HAP-1 (cell line): ENCODE data around the gene PTCH1.

ENCODE experiments used
- DNase-seq, 2 experiments: peaks; one replicate each; pipeline ENCODE4 v3.0.0-alpha.2; 2016 to 2020; ENCODE audit warnings: low spot score in 2 of 2
- H3K27me3 ChIP-seq: fragments of 250-450 bp; sonication (Bioruptor Pico); 2 replicates; pipeline ENCODE4 v1.5.1; 2020; ENCODE audit warnings: low read depth, mild to moderate bottlenecking, moderate library complexity
- H3K36me3 ChIP-seq: fragments of 250-450 bp; sonication (Bioruptor Pico); replicated peaks from 2 replicates; pipeline ENCODE4 v1.5.1; 2020; ENCODE audit warnings: mild to moderate bottlenecking
- H3K4me1 ChIP-seq: fragments of 250-450 bp; sonication (Bioruptor Pico); 2 replicates; pipeline ENCODE4 v1.5.1; 2020; ENCODE audit warnings: mild to moderate bottlenecking
- H3K4me3 ChIP-seq: fragments of 250-450 bp; sonication (Bioruptor Pico); 2 replicates; pipeline ENCODE4 v1.5.1; 2020; ENCODE audit warnings: mild to moderate bottlenecking, moderate library complexity
- H3K9me3 ChIP-seq: fragments of 250-450 bp; sonication (Bioruptor Pico); 2 replicates; pipeline ENCODE4 v1.5.1; 2020; ENCODE audit warnings: mild to moderate bottlenecking, moderate library complexity
- in situ Hi-C: fragments of 300-500 bp; cut with MboI; formaldehyde crosslinking; loops from 3 replicates; pipeline ENCODE4 v1.14.3; 2020; ENCODE audit warnings: low sequenced_read_pairs, inconsistent platforms, mixed read lengths

PTCH1 gene

GRCh38 chr9:95483431-95483830 lies 33.3 kb downstream of the PTCH1 start:
- Histone ChIP-seq H3K4me3 (no peak overlapping the region), H3K27me3 (no peaks in the 10 kb centered on the region), H3K4me1 (peaks cover 21% of the 10 kb centered on the region), H3K9me3 (no peaks in the 10 kb centered on the region), H3K36me3 (peaks cover 16% of the 10 kb centered on the region)
- in situ Hi-C loops: no loop called here
- no peak for DNase-seq

GRCh38 chr9:95482621-95483020 lies 34.1 kb downstream of the PTCH1 start:
- no peaks in the 10 kb centered on the region for H3K27me3 ChIP-seq
- no peak for DNase-seq
- H3K9me3 ChIP-seq: no peaks in the 10 kb centered on the region
- peaks cover 29% of the 10 kb centered on the region for H3K4me1 ChIP-seq
- H3K36me3 ChIP-seq: peaks cover 24% of the 10 kb centered on the region
- in situ Hi-C loops: no loop called here
- no peak overlapping the region for H3K4me3 ChIP-seq

GRCh38 chr9:95481000-95481399 lies 35.8 kb downstream of the PTCH1 start:
- DNase-seq: no peak
- Histone ChIP-seq H3K27me3 (no peaks in the 10 kb centered on the region), H3K4me3 (no peak overlapping the region), H3K36me3 (peaks cover 37% of the 10 kb centered on the region), H3K4me1 (peaks cover 35% of the 10 kb centered on the region), H3K9me3 (no peaks in the 10 kb centered on the region)
- in situ Hi-C loops: no loop called here

GRCh38 chr9:95480346-95480745 lies 36.4 kb downstream of the PTCH1 start:
- H3K27me3 ChIP-seq: no peaks in the 10 kb centered on the region
- H3K4me1 ChIP-seq: peaks cover 35% of the 10 kb centered on the region
- DNase-seq: no peak
- no peaks in the 10 kb centered on the region for H3K9me3 ChIP-seq
- in situ Hi-C loops: no loop called here
- peaks cover 44% of the 10 kb centered on the region for H3K36me3 ChIP-seq
- no peak overlapping the region for H3K4me3 ChIP-seq

- Histone ChIP-seq H3K4me1 (peaks cover 35% of the 10 kb centered on the region), H3K9me3 (no peaks in the 10 kb centered on the region), H3K27me3 (no peaks in the 10 kb centered on the region), H3K4me3 (no peak overlapping the region), H3K36me3 (peaks cover 54% of the 10 kb centered on the region)
- DNase-seq: no peak
- in situ Hi-C loops: no loop called here
These were observed 37.4 kb downstream of the PTCH1 start for GRCh38 chr9:95479330-95479729.

GRCh38 chr9:95478335-95478734 lies 38.4 kb downstream of the PTCH1 start:
- peak in 1 of 2 experiments; percentile 23 for DNase-seq
- H3K4me1 ChIP-seq: peaks cover 35% of the 10 kb centered on the region
- in situ Hi-C loops: no loop called here
- H3K9me3 ChIP-seq: no peaks in the 10 kb centered on the region
- peaks cover 60% of the 10 kb centered on the region for H3K36me3 ChIP-seq
- no peak overlapping the region for H3K4me3 ChIP-seq
- no peaks in the 10 kb centered on the region for H3K27me3 ChIP-seq

GRCh38 chr9:95477885-95478284 lies 38.9 kb downstream of the PTCH1 start:
- H3K27me3 ChIP-seq: no peaks in the 10 kb centered on the region
- H3K4me3 ChIP-seq: no peak overlapping the region
- peaks cover 64% of the 10 kb centered on the region for H3K36me3 ChIP-seq
- in situ Hi-C loops: no loop called here
- peaks cover 35% of the 10 kb centered on the region for H3K4me1 ChIP-seq
- DNase-seq: no peak
- H3K9me3 ChIP-seq: no peaks in the 10 kb centered on the region

GRCh38 chr9:95477441-95477840 lies 39.3 kb downstream of the PTCH1 start:
- Histone ChIP-seq H3K27me3 (no peaks in the 10 kb centered on the region), H3K4me1 (peaks cover 34% of the 10 kb centered on the region), H3K36me3 (peaks cover 65% of the 10 kb centered on the region), H3K4me3 (no peak overlapping the region), H3K9me3 (no peaks in the 10 kb centered on the region)
- in situ Hi-C loops: no loop called here
- DNase-seq: peak; percentile 80 to 85

- Histone ChIP-seq H3K9me3 (no peaks in the 10 kb centered on the region), H3K4me1 (no peaks in the 10 kb centered on the region), H3K27me3 (no peaks in the 10 kb centered on the region), H3K4me3 (no peak overlapping the region), H3K36me3 (peaks cover 70% of the 10 kb centered on the region)
- no peak for DNase-seq
- in situ Hi-C loops: no loop called here
These were observed 48.0 kb downstream of the PTCH1 start for GRCh38 chr9:95468791-95469190.

GRCh38 chr9:95465115-95465514 lies 51.7 kb downstream of the PTCH1 start:
- Histone ChIP-seq H3K4me1 (no peaks in the 10 kb centered on the region), H3K36me3 (peaks cover 62% of the 10 kb centered on the region), H3K27me3 (no peaks in the 10 kb centered on the region), H3K4me3 (no peak overlapping the region), H3K9me3 (no peaks in the 10 kb centered on the region)
- in situ Hi-C loops: no loop called here
- no peak for DNase-seq

- no peaks in the 10 kb centered on the region for H3K9me3 ChIP-seq
- DNase-seq: no peak
- in situ Hi-C loops: no loop called here
- no peaks in the 10 kb centered on the region for H3K27me3 ChIP-seq
- no peak overlapping the region for H3K4me3 ChIP-seq
- H3K36me3 ChIP-seq: peaks cover 55% of the 10 kb centered on the region
- H3K4me1 ChIP-seq: peaks cover 7% of the 10 kb centered on the region
These were observed 53.4 kb downstream of the PTCH1 start for GRCh38 chr9:95463148-95464060.

- in situ Hi-C loops: no loop called here
- H3K4me1 ChIP-seq: peaks cover 16% of the 10 kb centered on the region
- peaks cover 49% of the 10 kb centered on the region for H3K36me3 ChIP-seq
- DNase-seq: peak in 1 of 2 experiments; percentile 38
- H3K9me3 ChIP-seq: no peaks in the 10 kb centered on the region
- no peak overlapping the region for H3K4me3 ChIP-seq
- H3K27me3 ChIP-seq: no peaks in the 10 kb centered on the region
These were observed 54.3 kb downstream of the PTCH1 start for GRCh38 chr9:95462249-95463147.

- DNase-seq: no peak
- Histone ChIP-seq H3K27me3 (no peaks in the 10 kb centered on the region), H3K4me1 (peaks cover 18% of the 10 kb centered on the region), H3K9me3 (no peaks in the 10 kb centered on the region), H3K36me3 (peaks cover 48% of the 10 kb centered on the region), H3K4me3 (no peak overlapping the region)
- in situ Hi-C loops: no loop called here
These were observed 55.1 kb downstream of the PTCH1 start for GRCh38 chr9:95461448-95462248.
